H1 (cell line): ENCODE measurements around the gene RNF212. TPM values are rescaled to one million over a fixed set of nuclear protein-coding genes. Genes with fewer than 3 reads are reported as not detected.

Experiments used
- HDAC2 ChIP-seq, 2 experiments: fragments of 300-600 bp in 1 of 2; sonication (generic) in 1 of 2; IDR thresholded peaks; 2 replicates each; pipeline ENCODE4 v1.6.1; 2011 to 2012; ENCODE audit warnings: low read depth in 2 of 2, low read length in 2 of 2, mild to moderate bottlenecking in 2 of 2, moderate library complexity in 2 of 2, borderline replicate concordance in 1 of 2, inconsistent platforms in 1 of 2
- polyA plus RNA-seq, 7 experiments: library from polyadenylated mRNA; depleted of rRNA in 3 of 7; stranded (reverse) in 5 of 7; unstranded in 2 of 7; fragments of >200 nt in 5 of 7; fragments of 200-250 nt in 2 of 7; gene quantifications; 1 replicate in 5 of 7; 2 replicates in 1 of 7; 4 replicates in 1 of 7; pipeline versions ENCODE4 v1.2.1 to v1.2.3, GENCODE V29; 2011 to 2013; ENCODE audit warnings: missing spikeins in 2 of 7, mixed read lengths in 2 of 7
- total RNA-seq: library from RNA; stranded (reverse); fragmentation: NEBNext Ultra II Directional; extraction: Animal tissue kit (Norgen Biotek cat#: 25700); gene quantifications from 2 replicates; pipeline ENCODE4 v1.2.1, GENCODE V29; 2021

The RNF212 gene
- total and polyA plus RNA-seq, 2 of the 8 experiments (the other 6 are each of a cell fraction or from before 2014, with no cell fraction given): 3.4 to 5.4 TPM

DNA sequence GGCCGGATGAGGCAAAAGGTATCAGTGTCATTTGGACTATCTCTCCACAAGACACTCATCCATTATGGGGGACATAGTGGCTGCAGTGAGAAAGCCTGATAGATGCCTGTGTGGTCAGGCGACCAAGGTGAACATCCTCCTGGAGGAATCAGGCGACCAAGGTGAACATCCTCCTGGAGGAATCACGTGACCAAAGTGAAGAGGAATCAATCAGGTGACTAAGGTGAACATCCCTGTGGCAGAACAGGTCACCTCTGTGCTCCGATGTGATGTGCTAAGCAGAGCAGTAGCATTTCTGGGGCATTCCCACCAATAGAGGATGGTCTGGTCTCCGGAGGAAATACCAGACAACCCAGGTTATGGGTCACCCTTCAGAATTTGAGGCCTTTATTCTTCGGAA is 44.0 kb downstream of the RNF212 start (continued):
- TF ChIP-seq HDAC2 (IDR thresholded peaks at IDR 0.05; ENCODE audit: borderline replicate concordance in 1 of 2, low read depth in 2 of 2, low read length in 2 of 2): no peak
